Measurements from ENCODE around the gene STAT2. TPM values are rescaled to one million over a fixed set of nuclear protein-coding genes. Genes with fewer than 3 reads are reported as not detected.

Gene STAT2
- total and polyA plus RNA-seq, 9 of the 15 experiments (the other 6 are each of a cell fraction or from before 2014, with no cell fraction given): 15.5 to 46.9 (median 40.1) TPM

- TF ChIP-seq ZNF436 (CRISPR knock-in tag; IDR thresholded peaks at IDR 0.05): no peak
- 0 out of 2 replicates have a peak, but pooled peaks have one; percentile 58 for TF ChIP-seq TAF7 (tag; IDR thresholded peaks at IDR 0.05)
- no peak for TF ChIP-seq ZNF655 (CRISPR knock-in tag; IDR thresholded peaks at IDR 0.05)
- no peak for TF ChIP-seq SMC3 (conservative IDR thresholded peaks at IDR 0.05; ENCODE audit: insufficient read depth, low read depth, low read length)
- TF ChIP-seq DIDO1 (tag; IDR thresholded peaks at IDR 0.05; ENCODE audit: low read depth): no peak
- no peak for TF ChIP-seq HNRNPUL1 (IDR thresholded peaks at IDR 0.05; ENCODE audit: low read length)
- TF ChIP-seq ZNF232 (CRISPR knock-in tag; IDR thresholded peaks at IDR 0.05): no peak
- no peak for TF ChIP-seq STAG1 (CRISPR knock-in tag; IDR thresholded peaks at IDR 0.05; ENCODE audit: borderline replicate concordance)
- peak; percentile 1; the same call in 1 of the 2 replicates for TF ChIP-seq HCFC1 (IDR thresholded peaks at IDR 0.05; ENCODE audit: low read depth, low read length)
- TF ChIP-seq MITF (IDR thresholded peaks at IDR 0.05): no peak
- TF ChIP-seq KAT2B (IDR thresholded peaks at IDR 0.05; ENCODE audit: low read depth, low read length): no peak
- TF ChIP-seq KLF6 (CRISPR knock-in tag; IDR thresholded peaks at IDR 0.05; ENCODE audit: borderline replicate concordance): no peak
- TF ChIP-seq MAX (CRISPR knock-in tag; IDR thresholded peaks at IDR 0.05): no peak
- TF ChIP-seq HOMEZ (CRISPR knock-in tag; IDR thresholded peaks at IDR 0.05): no peak
- no peak for TF ChIP-seq PTTG1 (tag; IDR thresholded peaks at IDR 0.05; ENCODE audit: low read depth)
- no peak for TF ChIP-seq HES1 (IDR thresholded peaks at IDR 0.05; ENCODE audit: low read depth)
- TF ChIP-seq HIVEP1 (CRISPR knock-in tag; IDR thresholded peaks at IDR 0.05): no peak
- TF ChIP-seq GTF3C2 (IDR thresholded peaks at IDR 0.05; ENCODE audit: borderline replicate concordance, extremely low read depth, insufficient read length): no peak
- TF ChIP-seq PHF20 (IDR thresholded peaks at IDR 0.05; ENCODE audit: partially characterized antibody): no peak
These were observed 59.1 kb downstream of the STAT2 start (continued) for GRCh38 chr12:56300644-56301464.

Measured in K562 (cell line).